ENCODE data around the gene DDX3X.
"Not testable (repeated sequence)": the region's sequence is repeated elsewhere in the genome, so short reads cannot be mapped to it uniquely, and the experiment has no call there.

The DDX3X gene

DNA sequence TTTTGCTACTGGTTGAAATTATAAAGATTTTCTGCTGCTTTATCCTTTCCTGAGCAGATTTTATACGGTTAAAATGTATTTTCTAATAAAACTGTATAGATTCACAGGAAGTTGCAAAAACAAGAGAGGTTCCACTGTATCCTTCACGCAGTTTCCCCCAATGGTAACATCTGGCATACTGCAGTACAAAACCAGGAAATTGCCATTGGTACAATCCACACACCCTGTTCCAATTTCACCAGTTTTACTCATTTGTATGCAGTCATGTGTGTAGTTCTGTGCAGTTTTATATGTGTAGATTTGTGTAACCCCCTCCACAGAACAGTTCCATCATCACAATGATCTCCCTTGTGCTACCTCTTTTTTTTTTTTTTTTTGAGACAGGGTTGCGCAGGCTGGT, 20.0 kb downstream of the DDX3X start:
- no peak overlapping the region for H3K4me3 ChIP-seq (replicated peaks; ENCODE audit: low read depth, low read length)
- no peak for DNase-seq (ENCODE audit: extremely low read depth, low read depth)

DNA sequence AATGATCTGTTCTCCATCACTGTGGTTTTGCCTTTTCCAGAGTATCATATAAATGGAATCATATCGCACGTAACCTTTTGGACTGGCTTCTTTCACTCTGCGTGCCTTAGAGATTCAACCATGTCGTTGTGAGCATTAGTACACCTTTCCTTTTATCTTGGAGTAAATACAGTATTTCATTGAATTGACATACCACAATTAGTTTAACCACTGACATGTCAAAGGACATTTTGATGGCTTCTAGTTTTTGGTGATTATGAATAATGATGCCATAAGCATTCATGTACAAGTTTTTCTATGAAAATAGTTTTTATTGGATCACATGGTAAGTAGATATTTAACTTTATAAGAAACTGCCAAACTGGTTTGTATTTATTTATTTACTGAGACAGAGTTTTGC, 35.2 kb downstream of the DDX3X start:
- H3K4me3 ChIP-seq (replicated peaks; ENCODE audit: low read depth, low read length), result no peak overlapping the region
- DNase-seq (ENCODE audit: extremely low read depth, low read depth), result no peak
- TF ChIP-seq, protein P1, sequence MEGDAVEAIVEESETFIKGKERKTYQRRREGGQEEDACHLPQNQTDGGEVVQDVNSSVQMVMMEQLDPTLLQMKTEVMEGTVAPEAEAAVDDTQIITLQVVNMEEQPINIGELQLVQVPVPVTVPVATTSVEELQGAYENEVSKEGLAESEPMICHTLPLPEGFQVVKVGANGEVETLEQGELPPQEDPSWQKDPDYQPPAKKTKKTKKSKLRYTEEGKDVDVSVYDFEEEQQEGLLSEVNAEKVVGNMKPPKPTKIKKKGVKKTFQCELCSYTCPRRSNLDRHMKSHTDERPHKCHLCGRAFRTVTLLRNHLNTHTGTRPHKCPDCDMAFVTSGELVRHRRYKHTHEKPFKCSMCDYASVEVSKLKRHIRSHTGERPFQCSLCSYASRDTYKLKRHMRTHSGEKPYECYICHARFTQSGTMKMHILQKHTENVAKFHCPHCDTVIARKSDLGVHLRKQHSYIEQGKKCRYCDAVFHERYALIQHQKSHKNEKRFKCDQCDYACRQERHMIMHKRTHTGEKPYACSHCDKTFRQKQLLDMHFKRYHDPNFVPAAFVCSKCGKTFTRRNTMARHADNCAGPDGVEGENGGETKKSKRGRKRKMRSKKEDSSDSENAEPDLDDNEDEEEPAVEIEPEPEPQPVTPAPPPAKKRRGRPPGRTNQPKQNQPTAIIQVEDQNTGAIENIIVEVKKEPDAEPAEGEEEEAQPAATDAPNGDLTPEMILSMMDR (IDR thresholded peaks at IDR 0.05; ENCODE audit: low read depth, low read length, missing control alignments), result no peak

More for the DNA sequence above, 20.0 kb downstream of the DDX3X start:
- TF ChIP-seq, protein P1 (IDR thresholded peaks at IDR 0.05; ENCODE audit: low read depth, low read length, missing control alignments), result no peak

DNA sequence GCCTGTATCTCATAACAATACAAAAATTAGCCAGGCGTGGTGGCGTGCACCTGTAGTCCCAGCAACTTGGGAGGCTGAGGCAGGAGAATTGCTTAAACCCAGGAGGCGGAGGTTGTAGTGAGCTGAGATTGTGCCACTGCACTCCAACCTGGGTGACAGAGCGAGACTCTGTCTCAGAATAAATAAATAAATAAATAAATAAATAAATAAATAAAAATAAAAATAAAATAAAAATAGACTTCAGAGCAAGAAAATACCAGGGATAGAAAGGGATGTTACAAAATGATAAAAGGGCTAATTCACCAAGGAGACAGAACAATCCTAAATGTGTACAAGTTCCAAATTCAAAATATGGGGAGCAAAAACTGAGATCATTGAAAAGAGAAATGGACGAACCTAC, 37.6 kb downstream of the DDX3X start:
- not testable (repeated sequence) for DNase-seq (ENCODE audit: extremely low read depth, low read depth); H3K4me3 ChIP-seq (replicated peaks; ENCODE audit: low read depth, low read length)

DNA sequence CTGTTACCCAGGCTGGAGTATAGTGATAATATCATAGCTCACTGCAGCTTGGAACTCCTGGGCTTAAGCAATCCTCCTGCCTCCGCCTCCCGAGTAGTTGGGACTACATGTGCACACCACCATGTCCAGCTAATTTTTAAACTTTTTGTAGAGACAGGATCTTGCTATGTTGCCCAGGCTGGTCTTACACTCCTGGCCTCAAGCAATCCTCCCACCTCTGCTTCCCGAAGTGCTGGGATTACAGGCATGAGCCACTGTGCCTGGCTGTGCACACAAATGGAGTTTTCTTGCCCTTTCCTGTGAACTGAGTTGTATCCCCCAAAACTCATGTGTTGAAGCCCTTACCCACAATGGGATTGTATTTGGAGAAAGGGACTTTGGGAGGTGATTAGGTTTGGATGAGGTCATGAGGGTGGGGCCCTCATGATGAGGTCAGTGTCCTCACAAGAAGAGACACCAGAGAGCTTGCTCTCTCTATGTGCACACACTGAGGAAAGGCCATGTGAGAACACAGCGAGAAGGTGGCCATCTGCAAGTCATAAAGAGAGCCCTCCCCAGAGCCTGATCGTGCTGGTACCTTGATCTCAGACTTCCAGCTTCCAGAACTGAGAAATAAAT, 40.1 kb downstream of the DDX3X start:
- TF ChIP-seq, protein P1 (IDR thresholded peaks at IDR 0.05; ENCODE audit: low read depth, low read length, missing control alignments), result no peak
- H3K4me3 ChIP-seq (replicated peaks; ENCODE audit: low read depth, low read length), result no peak overlapping the region
- DNase-seq (ENCODE audit: extremely low read depth, low read depth), result no peak

DNA sequence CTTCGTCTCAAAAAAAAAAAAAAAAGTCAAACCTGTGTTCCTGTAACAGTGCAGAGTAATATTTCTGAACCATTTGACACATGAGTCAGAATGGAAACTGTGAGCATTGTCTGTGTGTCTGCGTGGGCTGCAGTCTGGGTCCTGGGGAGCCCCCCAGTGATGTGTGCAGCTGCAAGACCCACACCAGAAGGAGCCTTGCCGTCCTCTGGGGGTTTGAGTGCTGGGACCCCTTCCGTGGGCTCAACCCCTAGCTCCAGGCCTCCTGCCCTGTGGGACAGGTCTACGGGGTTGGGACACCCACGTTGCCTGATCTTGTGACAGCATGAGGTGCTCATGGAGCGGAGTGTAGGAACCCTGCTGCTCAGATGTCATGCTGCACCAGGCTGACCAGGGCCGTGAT, 43.7 kb downstream of the DDX3X start:
- TF ChIP-seq, protein P1 (IDR thresholded peaks at IDR 0.05; ENCODE audit: low read depth, low read length, missing control alignments), result no peak
- DNase-seq (ENCODE audit: extremely low read depth, low read depth), result no peak
- no peak overlapping the region for H3K4me3 ChIP-seq (replicated peaks; ENCODE audit: low read depth, low read length)

DNA sequence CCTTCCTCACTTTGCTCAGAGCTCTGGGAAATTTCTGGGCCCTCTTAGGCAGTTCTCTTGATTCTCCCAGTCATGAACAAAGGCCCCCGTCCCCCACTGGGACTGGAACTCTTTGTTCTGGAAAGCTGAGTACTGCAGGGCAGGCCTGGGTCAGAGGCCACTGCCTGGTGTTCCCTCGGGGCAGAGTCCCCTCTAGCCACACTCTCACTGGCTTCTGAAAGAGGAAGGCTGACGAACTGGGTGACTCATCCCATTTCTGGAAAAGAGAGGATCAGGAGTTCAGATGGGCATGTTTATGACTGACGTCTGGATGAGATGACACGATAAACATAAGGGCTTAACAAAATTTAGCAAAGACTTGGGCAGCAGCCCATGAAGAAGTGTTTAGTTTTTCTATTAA, 47.7 kb downstream of the DDX3X start:
- H3K4me3 ChIP-seq (replicated peaks; ENCODE audit: low read depth, low read length), result no peak overlapping the region
- TF ChIP-seq, protein P1 (IDR thresholded peaks at IDR 0.05; ENCODE audit: low read depth, low read length, missing control alignments), result no peak
- DNase-seq (ENCODE audit: extremely low read depth, low read depth), result peak; percentile 41

DNA sequence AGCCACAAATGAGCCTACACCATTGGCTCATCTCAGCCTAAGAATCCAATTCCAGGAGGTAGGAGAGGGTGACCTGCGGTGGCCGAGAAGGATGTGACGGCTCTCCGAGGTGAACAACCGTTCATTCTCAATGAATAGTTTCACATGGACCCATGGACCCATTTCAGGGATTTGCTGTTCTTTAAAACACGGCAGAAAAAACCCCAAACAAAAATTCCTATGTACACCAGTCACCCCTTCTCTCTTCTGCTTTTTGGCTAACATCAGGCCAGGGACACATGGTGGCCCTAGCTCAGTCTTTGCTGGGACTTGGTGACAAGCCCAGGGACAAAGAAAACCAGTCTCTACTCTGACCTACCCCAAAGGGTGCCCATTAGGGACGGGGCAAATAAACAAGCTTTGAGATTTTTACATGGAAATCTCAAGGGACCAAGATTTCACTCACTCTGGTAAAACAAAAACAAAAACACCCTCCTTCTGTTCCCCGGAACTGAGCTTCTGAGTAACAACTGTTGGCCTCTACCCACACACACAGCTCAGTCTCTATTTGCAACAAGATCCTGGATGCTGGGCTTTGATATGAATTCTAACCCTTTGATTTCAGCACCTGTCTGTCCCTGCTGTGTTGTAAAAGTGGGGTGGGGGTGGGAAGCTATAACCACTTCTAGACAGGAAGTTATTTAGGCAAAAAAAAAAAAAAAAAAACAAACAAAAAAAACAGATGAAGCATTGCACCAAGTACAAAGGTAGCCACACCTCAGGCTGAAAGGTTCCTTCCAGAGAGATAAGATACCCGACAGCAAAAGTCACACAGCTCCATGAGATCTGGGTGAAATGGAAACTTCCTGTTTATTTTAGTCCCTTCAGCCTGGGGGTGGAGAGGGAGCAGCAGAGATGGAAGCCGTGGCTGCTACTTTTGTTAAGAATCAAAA, 49.0 kb downstream of the DDX3X start:
- DNase-seq (ENCODE audit: extremely low read depth, low read depth), result no peak
- H3K4me3 ChIP-seq (replicated peaks; ENCODE audit: low read depth, low read length), result no peak overlapping the region
- TF ChIP-seq, protein P1 (IDR thresholded peaks at IDR 0.05; ENCODE audit: low read depth, low read length, missing control alignments), result no peak

Data from HFF-Myc (cell line).